KOPT-K1 (cell line): ENCODE measurements around the gene FSTL3.
A peak's percentile ranks its signal among the peaks of the same experiment; 100 is the strongest.
"Not testable (repeated sequence)": the region's sequence is repeated elsewhere in the genome, so short reads cannot be mapped to it uniquely, and the experiment has no call there.

Experiments used
- H3K27ac ChIP-seq: fragments of 200-600 bp; sonication (generic); 2 replicates; pipeline ENCODE4 v1.5.1; 2016; ENCODE audit warnings: antibody characterized with exemption, mild to moderate bottlenecking, low read depth, low read length; ENCODE audit not compliant: poor library complexity, severe bottlenecking
- H3K36me3 ChIP-seq: fragments of 200-600 bp; sonication (generic); 2 replicates; pipeline ENCODE4 v1.5.1; 2017; ENCODE audit warnings: antibody characterized with exemption, mild to moderate bottlenecking, low read length, moderate library complexity; ENCODE audit not compliant: insufficient read depth
- H3K9me3 ChIP-seq: fragments of 200-600 bp; sonication (generic); 2 replicates; pipeline ENCODE4 v1.5.1; 2017; ENCODE audit warnings: antibody characterized with exemption, low read length, mild to moderate bottlenecking; ENCODE audit not compliant: insufficient read depth, poor library complexity, severe bottlenecking

The FSTL3 gene

DNA sequence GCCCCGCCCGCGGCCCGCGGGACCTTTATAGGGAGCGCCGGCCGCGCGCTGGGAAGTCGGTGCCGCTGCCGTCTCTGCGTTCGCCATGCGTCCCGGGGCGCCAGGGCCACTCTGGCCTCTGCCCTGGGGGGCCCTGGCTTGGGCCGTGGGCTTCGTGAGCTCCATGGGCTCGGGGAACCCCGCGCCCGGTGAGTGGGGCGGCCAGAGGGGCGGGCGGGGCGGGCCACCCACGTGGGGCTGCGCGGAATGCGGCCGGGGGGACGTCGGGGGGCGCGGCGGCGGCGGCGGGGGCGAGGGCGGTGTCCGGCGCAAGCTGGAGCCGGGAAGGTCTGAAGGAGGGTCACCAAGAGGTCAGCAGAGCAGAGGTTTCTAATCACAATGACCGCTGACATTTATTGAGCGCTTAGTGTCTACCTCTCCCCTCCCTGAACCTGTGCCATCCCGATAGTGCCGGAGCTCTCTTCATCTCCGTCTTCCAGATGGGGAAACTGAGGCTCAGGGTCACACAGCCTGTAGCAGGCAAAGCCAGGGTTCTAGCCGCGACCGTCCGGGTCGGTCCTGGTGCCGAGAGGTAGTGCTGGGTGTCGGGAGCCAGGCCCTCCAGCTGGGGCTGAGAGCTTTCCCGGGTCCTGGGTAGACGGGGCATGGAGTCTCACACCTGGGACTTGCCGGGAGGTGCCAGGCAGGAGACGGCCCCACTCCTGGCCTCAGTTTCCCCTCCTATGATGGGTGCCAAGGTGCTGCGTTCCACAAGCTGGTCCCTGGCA lies at the start of gene FSTL3:
TSS of gene FSTL3 (plus strand) at position 54 of the 767 bp plus-strand sequence. CDS start at position 86, 32 bp downstream.
- H3K27ac ChIP-seq: no peak within 1 kb of the TSS
- H3K36me3 ChIP-seq: no peaks in the 10 kb centered on the region
- no peaks in the 10 kb centered on the region for H3K9me3 ChIP-seq

DNA sequence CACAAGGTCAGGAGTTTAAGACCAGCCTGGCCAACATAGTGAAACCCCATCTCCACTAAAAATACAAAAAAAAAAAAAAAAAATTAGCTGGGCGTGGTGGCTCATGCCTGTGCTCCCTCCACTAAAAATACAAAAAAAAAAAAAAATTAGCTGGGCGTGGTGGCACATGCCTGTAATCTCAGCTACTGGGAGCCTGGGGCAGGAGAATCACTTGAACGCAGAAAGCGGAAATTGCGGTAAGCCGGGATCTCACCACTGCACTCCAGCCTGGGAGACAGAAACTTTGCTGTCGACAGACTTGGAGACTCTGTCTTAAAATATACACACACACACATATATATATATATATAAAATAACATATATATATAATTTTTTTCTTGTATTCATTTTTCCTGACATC lies 49.6 kb upstream of the FSTL3 start:
- H3K36me3 ChIP-seq: peaks cover 87% of the 10 kb centered on the region

DNA sequence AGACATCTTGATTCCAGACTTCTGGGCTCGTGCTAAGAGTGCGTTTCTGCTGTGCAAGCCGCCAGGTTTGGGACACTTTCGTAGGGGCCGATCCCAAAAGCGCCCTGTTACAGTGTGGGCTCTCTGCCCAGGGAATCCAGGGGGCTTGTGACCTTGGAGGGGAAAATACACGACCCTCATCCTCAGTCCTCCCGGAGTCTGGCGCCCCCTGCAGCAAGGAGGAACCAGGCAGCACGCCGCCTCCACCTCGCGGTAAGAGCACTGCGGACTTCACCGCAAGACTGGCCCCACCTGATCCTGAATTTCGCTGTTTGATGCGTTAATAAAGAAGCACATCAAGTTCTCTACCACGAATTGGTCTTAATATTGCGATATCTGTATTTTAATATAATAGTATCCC lies 48.0 kb upstream of the FSTL3 start:
- Histone ChIP-seq H3K36me3 (peaks cover 71% of the 10 kb centered on the region), H3K27ac (no peak overlapping the region), H3K9me3 (no peaks in the 10 kb centered on the region)

More for the DNA sequence above, 49.6 kb upstream of the FSTL3 start:
- not testable (repeated sequence) for H3K27ac ChIP-seq, H3K9me3 ChIP-seq

DNA sequence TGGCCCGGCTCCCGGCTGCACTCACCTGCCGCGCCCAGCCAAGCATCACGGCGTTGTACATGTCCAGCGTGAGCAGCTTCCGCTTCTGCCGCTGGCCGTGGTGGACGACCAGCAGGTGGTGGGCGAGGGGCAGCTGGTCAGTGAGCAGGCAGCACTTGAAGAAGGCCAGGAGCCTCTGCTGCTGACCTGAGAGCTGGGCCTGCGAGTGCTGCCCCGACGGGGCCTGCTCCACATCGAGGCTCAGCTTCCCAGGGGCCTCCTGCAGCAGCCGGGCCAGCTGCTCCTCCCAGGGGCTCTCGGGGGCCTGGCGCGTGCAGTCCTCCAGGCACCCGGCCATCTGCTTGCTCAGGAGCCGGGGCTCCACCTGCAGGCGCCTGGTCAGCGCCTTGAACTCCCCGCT lies 46.7 kb upstream of the FSTL3 start:
- H3K36me3 ChIP-seq: peaks cover 58% of the 10 kb centered on the region
- H3K9me3 ChIP-seq, H3K27ac ChIP-seq: not testable (repeated sequence)

- H3K36me3 ChIP-seq: peaks cover 52% of the 10 kb centered on the region
- no peaks in the 10 kb centered on the region for H3K9me3 ChIP-seq
- no peak overlapping the region for H3K27ac ChIP-seq
These were observed 46.1 kb upstream of the FSTL3 start for GRCh38 chr19:629961-630714.

DNA sequence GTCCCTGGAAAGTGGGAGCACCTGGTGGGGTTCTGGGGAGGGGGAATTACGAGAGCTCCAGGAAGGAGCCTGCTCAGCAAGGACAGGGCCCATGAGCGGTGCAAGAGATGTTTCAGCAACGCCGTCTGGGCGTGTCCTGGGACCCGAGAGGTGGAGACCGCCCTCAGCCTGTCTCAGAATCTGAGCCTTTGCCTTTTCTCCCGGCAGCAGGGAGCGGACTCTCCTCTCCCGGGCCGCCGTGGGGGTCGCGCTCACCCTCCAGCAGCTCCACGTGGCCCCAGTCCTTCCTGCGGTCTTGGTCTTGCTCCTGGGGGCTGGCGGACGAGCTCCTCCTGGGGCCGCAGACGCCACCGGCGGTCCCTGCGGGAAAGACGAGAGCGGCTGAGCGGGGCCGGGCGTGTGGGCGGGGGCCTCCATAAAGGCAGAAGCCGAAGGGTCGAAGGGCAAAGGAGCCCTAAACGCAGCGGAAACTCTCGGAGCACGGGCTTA lies 43.6 kb upstream of the FSTL3 start:
- H3K36me3 ChIP-seq: peaks cover 36% of the 10 kb centered on the region
- H3K27ac ChIP-seq: peak overlapping the region; percentile 61

GRCh38 chr19:633068-633785 lies 43.0 kb upstream of the FSTL3 start, which contains the start of gene POLRMT:
POLRMT (minus strand) TSS chr19:633537; CDS start chr19:633512, 25 bp downstream.
- H3K27ac ChIP-seq: peak within 1 kb of the TSS; percentile 61
- H3K9me3 ChIP-seq: no peaks in the 10 kb centered on the region
- H3K36me3 ChIP-seq: peaks cover 30% of the 10 kb centered on the region

More for the DNA sequence above, 43.6 kb upstream of the FSTL3 start:
- H3K9me3 ChIP-seq: no peaks in the 10 kb centered on the region

GRCh38 chr19:633786-634639 lies 42.2 kb upstream of the FSTL3 start:
- Histone ChIP-seq H3K9me3 (no peaks in the 10 kb centered on the region), H3K27ac (peak overlapping the region; percentile 61), H3K36me3 (peaks cover 22% of the 10 kb centered on the region)

GRCh38 chr19:634975-635652 lies 41.1 kb upstream of the FSTL3 start:
- H3K27ac ChIP-seq: no peak overlapping the region
- H3K36me3 ChIP-seq: peaks cover 13% of the 10 kb centered on the region; the same call in 1 of the 2 replicates
- H3K9me3 ChIP-seq: no peaks in the 10 kb centered on the region

DNA sequence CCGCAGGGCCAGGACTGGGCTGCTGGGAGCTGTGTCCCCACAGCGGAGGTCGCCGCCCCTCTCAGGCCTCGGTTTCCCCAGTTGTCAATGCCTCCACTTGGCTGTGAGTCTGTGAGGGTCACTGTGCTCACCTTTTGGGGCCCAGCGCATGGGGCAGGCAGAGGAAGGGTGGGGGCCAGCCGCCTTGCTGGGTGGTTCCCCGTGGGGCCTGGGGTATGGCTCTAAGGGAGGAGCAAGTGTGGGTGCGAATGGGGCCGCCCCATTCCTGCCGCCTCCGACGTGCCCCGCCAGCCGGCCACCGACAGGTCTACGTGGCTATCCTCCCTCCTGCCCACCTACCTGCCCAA lies 37.3 kb upstream of the FSTL3 start:
- H3K27ac ChIP-seq: no peak overlapping the region
- H3K9me3 ChIP-seq: no peaks in the 10 kb centered on the region
- peaks cover 6% of the 10 kb centered on the region; the same call in 1 of the 2 replicates for H3K36me3 ChIP-seq

- peaks cover 12% of the 10 kb centered on the region; the same call in 1 of the 2 replicates for H3K36me3 ChIP-seq
- H3K9me3 ChIP-seq: no peaks in the 10 kb centered on the region
- no peak within 1 kb of the TSS for H3K27ac ChIP-seq
These were observed 36.7 kb upstream of the FSTL3 start, which contains the start of gene FGF22 for GRCh38 chr19:639253-640160. FGF22 (plus strand) TSS chr19:639879; CDS start chr19:639926, 47 bp downstream.

DNA sequence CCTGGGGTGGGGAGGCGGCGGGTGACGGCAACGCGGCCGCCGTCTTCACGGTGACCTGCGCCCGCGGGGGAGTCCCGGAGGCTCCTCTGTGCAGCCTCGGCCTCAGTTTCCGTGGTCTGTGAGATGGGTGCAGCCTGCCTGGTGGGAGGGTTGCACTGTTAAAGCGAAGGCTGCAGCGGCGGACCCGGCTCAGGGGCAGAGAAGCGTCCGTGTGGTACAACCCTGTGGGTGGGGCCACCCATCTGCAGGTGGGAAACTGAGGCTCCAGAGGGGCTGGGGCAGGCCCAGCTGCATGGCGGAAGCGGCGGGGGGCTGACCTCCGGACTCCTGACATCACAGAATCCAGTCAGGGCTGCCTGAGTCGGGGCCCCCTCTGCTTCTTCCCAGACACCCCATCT lies 36.0 kb upstream of the FSTL3 start:
- Histone ChIP-seq H3K36me3 (peaks cover 19% of the 10 kb centered on the region; the same call in 1 of the 2 replicates), H3K27ac (no peak overlapping the region), H3K9me3 (no peaks in the 10 kb centered on the region)

GRCh38 chr19:640606-641189 lies 35.5 kb upstream of the FSTL3 start:
- no peaks in the 10 kb centered on the region for H3K9me3 ChIP-seq
- no peak overlapping the region for H3K27ac ChIP-seq
- peaks cover 23% of the 10 kb centered on the region for H3K36me3 ChIP-seq
